ENCODE results near the gene PLB1.

GRCh38 chr2:28668880-28669279 lies 173.0 kb downstream of the PLB1 start:
- no peak for TF ChIP-seq CTCF (IDR thresholded peaks at IDR 0.05)
- no peak for TF ChIP-seq POLR2A (IDR thresholded peaks at IDR 0.05)

Data from stomach (tissue), 4 donors.